Vagina (tissue), 2 donors: ENCODE measurements around the gene DCAKD.

ENCODE experiments used
- POLR2AphosphoS5 ChIP-seq, 2 donors: sonication (generic); formaldehyde crosslinking; IDR thresholded peaks; one replicate each; pipeline ENCODE4 v1.9.0; 2017; ENCODE audit warnings: antibody characterized with exemption in 2 of 2, mild to moderate bottlenecking in 2 of 2, low read depth in 1 of 2; ENCODE audit not compliant: insufficient read depth in 1 of 2
- TF ChIP-seq, protein P1 (sequence below), 3 experiments: fragments of 450-650 bp in 2 of 3; fragments of 200-600 bp in 1 of 3; sonication (generic) in 1 of 3; IDR thresholded peaks; one replicate each; pipeline ENCODE4 v1.5.1; 2017 to 2019; ENCODE audit warnings: antibody characterized with exemption in 3 of 3, mild to moderate bottlenecking in 2 of 3, moderate library complexity in 2 of 3

DNA sequence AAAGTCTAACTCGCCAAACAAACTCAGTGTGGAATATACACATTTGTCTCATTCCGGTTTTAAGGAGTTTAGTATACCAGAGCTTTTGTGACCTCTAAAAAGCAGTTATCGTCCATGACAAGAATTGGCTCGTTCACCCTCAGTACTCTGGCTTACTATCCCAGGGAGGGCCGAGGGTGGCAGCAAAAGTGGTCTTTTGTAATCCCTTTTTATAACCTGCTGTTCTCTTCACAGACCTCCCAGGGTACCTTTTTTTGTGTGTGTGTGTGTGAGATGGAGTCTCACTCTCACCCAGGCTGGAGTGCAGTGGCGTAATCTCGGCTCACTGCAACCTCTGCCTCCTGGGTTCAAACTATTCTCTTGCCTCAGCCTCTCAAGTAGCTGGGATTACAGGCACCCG, 18.6 kb upstream of the DCAKD start:
- TF ChIP-seq, protein P1, sequence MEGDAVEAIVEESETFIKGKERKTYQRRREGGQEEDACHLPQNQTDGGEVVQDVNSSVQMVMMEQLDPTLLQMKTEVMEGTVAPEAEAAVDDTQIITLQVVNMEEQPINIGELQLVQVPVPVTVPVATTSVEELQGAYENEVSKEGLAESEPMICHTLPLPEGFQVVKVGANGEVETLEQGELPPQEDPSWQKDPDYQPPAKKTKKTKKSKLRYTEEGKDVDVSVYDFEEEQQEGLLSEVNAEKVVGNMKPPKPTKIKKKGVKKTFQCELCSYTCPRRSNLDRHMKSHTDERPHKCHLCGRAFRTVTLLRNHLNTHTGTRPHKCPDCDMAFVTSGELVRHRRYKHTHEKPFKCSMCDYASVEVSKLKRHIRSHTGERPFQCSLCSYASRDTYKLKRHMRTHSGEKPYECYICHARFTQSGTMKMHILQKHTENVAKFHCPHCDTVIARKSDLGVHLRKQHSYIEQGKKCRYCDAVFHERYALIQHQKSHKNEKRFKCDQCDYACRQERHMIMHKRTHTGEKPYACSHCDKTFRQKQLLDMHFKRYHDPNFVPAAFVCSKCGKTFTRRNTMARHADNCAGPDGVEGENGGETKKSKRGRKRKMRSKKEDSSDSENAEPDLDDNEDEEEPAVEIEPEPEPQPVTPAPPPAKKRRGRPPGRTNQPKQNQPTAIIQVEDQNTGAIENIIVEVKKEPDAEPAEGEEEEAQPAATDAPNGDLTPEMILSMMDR (IDR thresholded peaks at IDR 0.05): no peak
- no peak for TF ChIP-seq POLR2AphosphoS5 (IDR thresholded peaks at IDR 0.05; ENCODE audit: insufficient read depth in 1 of 2, low read depth in 1 of 2)
